ENCODE measurements around the gene PPP1R3E.
"Not testable (repeated sequence)": the region's sequence is repeated elsewhere in the genome, so short reads cannot be mapped to it uniquely, and the experiment has no call there.

The PPP1R3E gene

GRCh38 chr14:23296012-23296777 is 6.5 kb downstream of the PPP1R3E start:
- H3K9me3 Mint-ChIP-seq: no peaks in the 10 kb centered on the region
- DNase-seq (no peak), ATAC-seq (replicated peaks) (no peak)
- peak overlapping the region; percentile 62 for H3K27ac Mint-ChIP-seq
- peaks cover 10 to 26% of the 10 kb centered on the region in 2 donors for H3K36me3 Mint-ChIP-seq
- H3K27me3 Mint-ChIP-seq: no peaks in the 10 kb centered on the region
- H3K4me3 Mint-ChIP-seq: no peak overlapping the region
- peaks cover 16 to 34% of the 10 kb centered on the region in 2 donors for H3K4me1 Mint-ChIP-seq

GRCh38 chr14:23294734-23295561 is 7.7 kb downstream of the PPP1R3E start:
- Mint-ChIP-seq H3K36me3 (peaks cover 10 to 26% of the 10 kb centered on the region in 2 donors), H3K4me1 (peaks cover 15 to 22% of the 10 kb centered on the region in 2 donors), H3K27ac (peak overlapping the region; percentile 31), H3K4me3 (peak overlapping the region; percentile 46 to 67), H3K27me3 (no peaks in the 10 kb centered on the region), H3K9me3 (no peaks in the 10 kb centered on the region)
- peak; percentile 28 for DNase-seq
- peak; percentile 92 for ATAC-seq (replicated peaks)

DNA sequence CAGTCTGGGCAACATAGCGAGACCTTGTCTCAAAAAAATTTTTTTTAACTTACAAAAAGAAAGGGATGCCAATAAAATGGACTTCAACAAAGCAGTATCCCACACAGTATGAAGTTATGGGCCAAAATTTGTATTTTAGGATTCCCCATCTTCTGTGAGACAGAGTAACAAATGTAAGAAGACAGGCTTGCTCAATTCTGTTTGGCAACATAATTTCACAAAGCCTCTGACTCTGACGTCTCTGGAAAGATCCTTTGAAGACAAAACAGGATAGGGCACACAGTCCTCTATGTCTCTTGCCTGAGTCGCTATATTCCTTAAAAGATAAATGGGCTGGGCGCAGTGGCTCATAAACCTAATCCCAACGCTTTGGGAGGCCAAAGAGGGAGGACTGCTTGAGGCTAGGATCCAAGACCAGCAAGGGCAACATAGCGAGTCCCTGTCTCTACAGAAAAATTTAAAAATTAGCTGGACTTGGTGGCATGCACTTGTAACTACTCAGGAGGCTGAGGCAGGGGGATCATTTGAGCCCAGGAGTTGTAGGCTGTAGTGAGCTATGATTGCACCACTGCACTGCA is 15.7 kb downstream of the PPP1R3E start:
- Mint-ChIP-seq H3K27ac (peak overlapping the region; percentile 96), H3K36me3 (peaks cover 0 to 3% of the 10 kb centered on the region in 2 donors), H3K4me1 (peaks cover 3 to 20% of the 10 kb centered on the region in 2 donors), H3K9me3 (no peaks in the 10 kb centered on the region), H3K27me3 (no peaks in the 10 kb centered on the region), H3K4me3 (peak overlapping the region; percentile 93 to 97)
- ATAC-seq (replicated peaks) (no peak), DNase-seq (no peak)

- Mint-ChIP-seq H3K27ac (peak within 1 kb of the TSS; percentile 96), H3K9me3 (no peaks in the 10 kb centered on the region)
These were observed 16.4 kb downstream of the PPP1R3E start, which contains the start of gene HOMEZ for GRCh38 chr14:23286020-23286901. Gene HOMEZ, minus strand, starts transcription at chr14:23286132. Its CDS starts 180 bp downstream, at chr14:23285952.

DNA sequence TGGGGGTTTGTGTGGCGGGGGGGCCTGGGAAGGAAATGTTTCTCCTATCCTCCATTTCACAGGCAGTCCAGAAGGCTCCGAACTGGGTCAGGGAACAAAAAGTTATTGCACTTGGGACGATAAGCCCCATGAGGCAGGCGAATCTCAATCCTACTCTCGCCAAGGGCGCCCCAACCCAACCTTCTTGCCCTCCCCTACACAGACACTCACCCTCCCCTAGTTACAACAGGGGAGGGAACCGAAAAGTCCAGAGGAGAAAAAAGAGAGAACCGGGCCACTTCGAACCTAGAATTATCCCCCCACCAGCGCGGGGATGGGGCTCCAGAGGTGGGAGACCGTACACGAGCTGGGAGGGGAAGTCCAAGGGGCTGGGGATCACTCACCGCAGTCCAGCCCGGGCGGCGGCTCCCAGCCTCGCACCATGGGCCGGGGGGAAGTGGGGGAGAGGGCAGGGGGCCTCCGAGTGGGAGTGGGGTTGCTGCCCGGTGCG is 17.1 kb downstream of the PPP1R3E start:
- Mint-ChIP-seq H3K27ac (peak overlapping the region; percentile 96), H3K4me3 (peak overlapping the region; percentile 93 to 97), H3K4me1 (peaks cover 3 to 20% of the 10 kb centered on the region in 2 donors), H3K36me3 (peaks cover 0 to 3% of the 10 kb centered on the region in 2 donors), H3K27me3 (no peaks in the 10 kb centered on the region), H3K9me3 (no peaks in the 10 kb centered on the region)
- peak; percentile 44 to 46 for ATAC-seq (replicated peaks)
- no peak for DNase-seq

More at GRCh38 chr14:23286020-23286901, 16.4 kb downstream of the PPP1R3E start, which contains the start of gene HOMEZ:
- H3K4me3 Mint-ChIP-seq: peak within 1 kb of the TSS; percentile 93 to 97
- DNase-seq: peak; percentile 98
- H3K4me1 Mint-ChIP-seq: peaks cover 3 to 20% of the 10 kb centered on the region in 2 donors
- peak; percentile 97 to 99 for ATAC-seq (replicated peaks)
- no peaks in the 10 kb centered on the region for H3K27me3 Mint-ChIP-seq
- H3K36me3 Mint-ChIP-seq: peaks cover 0 to 3% of the 10 kb centered on the region in 2 donors

DNA sequence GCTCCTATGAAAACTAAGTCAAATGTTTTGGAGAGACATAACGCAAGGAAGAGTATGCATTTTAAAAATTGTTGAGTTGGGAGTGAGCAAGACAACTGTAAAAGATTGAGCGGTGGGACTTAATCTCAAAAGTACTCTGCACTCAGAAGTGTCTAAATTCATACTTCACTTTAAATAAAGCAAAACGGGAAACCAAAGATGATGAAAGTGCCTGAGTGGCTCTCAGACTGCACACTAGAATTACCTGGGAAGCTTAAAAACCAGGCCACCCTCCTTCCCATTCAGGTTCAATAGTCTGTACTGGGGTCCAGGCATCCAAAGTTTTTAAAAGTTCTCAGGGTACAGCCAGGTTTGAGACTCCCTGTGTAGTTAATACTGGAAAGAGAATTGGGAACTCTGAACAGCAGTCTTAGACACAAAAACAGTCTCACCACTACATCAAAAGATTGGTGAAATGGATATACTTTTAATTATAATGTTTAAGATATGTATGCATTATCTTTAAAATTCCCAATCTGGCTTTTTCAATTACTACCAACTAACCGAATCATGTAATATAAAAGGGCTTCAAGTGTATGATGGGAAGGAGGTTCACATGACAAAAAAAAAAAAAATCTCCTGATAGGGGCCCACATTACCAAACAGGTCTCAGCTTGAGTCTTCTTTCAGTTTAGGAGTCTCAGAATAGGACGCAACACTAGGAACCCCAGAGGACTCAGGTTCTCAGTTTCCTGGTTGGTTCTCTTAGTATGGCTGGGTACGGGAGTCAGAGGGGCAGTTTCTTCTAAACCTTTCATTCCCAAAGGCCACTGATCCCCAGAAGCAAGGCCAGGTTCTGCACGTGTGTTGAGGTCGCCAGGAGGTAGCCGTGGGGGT is 17.8 kb downstream of the PPP1R3E start:
- no peak for DNase-seq
- Mint-ChIP-seq H3K36me3 (peaks cover 0 to 3% of the 10 kb centered on the region in 2 donors), H3K9me3 (no peaks in the 10 kb centered on the region)

DNA sequence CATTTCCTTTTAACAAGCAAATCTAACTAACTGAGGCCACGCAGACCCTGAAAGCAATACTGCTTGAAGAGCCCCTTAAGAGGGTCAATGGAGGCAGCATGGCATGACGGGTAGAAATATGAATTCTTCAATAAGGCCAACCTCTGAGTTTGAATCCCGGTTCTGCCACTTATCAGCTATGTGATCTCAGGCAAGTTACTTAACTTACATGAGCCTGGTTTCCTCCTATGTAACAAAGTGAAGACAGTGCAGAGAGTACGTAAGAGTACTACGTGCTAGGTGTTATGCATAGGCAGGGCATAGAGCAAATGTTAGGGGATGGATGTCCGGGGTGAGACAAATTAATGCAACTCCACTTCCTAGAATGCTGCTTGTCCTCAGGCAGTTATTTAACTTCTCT is 21.4 kb downstream of the PPP1R3E start:
- H3K27me3 Mint-ChIP-seq: no peaks in the 10 kb centered on the region
- peaks cover 5 to 14% of the 10 kb centered on the region in 2 donors for H3K4me1 Mint-ChIP-seq
- peaks cover 11% of the 10 kb centered on the region in 2 donors for H3K36me3 Mint-ChIP-seq
- no peaks in the 10 kb centered on the region for H3K9me3 Mint-ChIP-seq
- DNase-seq (no peak), ATAC-seq (replicated peaks) (no peak)
- H3K4me3 Mint-ChIP-seq: no peak overlapping the region
- no peak overlapping the region for H3K27ac Mint-ChIP-seq

More for the DNA sequence above, 17.8 kb downstream of the PPP1R3E start:
- H3K27me3 Mint-ChIP-seq: no peaks in the 10 kb centered on the region
- ATAC-seq (replicated peaks): no peak
- peak overlapping the region; percentile 96 for H3K27ac Mint-ChIP-seq
- peaks cover 3 to 20% of the 10 kb centered on the region in 2 donors for H3K4me1 Mint-ChIP-seq
- H3K4me3 Mint-ChIP-seq: peak overlapping the region; percentile 93 to 97

- H3K9me3 Mint-ChIP-seq; ATAC-seq (replicated peaks); H3K4me3 Mint-ChIP-seq; H3K27me3 Mint-ChIP-seq; DNase-seq: not testable (repeated sequence)
- Mint-ChIP-seq H3K4me1 (peaks cover 10 to 18% of the 10 kb centered on the region in 2 donors), H3K36me3 (peaks cover 20 to 27% of the 10 kb centered on the region in 2 donors), H3K27ac (peak overlapping the region; percentile 17)
These were observed 24.7 kb downstream of the PPP1R3E start for GRCh38 chr14:23277928-23278327.

GRCh38 chr14:23277189-23277588 is 25.5 kb downstream of the PPP1R3E start:
- Mint-ChIP-seq H3K9me3 (peaks cover 0 to 1% of the 10 kb centered on the region in 2 donors), H3K4me1 (peaks cover 10 to 18% of the 10 kb centered on the region in 2 donors), H3K4me3 (no peak overlapping the region), H3K27me3 (no peaks in the 10 kb centered on the region), H3K27ac (no peak overlapping the region), H3K36me3 (peaks cover 17 to 27% of the 10 kb centered on the region in 2 donors)
- DNase-seq (no peak), ATAC-seq (replicated peaks) (no peak)

DNA sequence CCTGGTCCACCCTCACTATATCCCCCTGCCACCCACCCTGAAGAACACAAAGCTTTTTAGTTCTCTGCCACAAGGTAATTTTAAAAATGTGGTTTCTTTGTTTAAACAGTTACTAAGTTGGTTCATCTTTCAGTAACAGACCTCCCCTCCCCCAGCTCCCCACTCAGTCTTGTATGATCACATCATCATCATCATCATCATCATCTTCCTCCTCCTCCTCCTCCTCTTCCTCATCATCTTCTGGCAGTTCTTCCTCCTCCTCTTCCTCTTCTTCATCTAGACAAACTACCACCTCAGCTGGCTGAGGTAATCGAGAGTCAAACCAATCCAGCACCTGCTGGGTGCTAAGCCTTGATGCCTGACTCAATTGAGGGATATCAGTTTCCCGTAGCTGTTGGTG is 27.2 kb downstream of the PPP1R3E start:
- DNase-seq: no peak

DNA sequence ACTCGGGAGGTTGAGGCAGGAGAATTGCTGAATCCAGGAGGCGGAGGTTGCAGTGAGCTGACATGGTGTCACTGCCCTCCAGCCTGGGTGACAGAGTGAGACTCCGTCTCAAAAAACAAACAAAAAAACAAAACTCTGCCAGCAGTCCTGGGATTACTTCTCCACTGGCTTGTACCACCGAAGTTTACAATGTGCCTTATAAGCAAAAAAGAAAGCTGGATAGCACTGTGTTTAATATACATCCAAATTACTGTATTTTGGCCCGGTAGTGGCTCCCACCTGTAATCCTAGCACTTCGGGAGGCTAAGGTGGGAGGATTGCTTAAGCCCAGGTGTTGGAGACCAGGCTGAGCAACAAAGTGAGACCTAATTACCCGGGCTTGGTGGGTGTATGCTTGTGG is 33.5 kb downstream of the PPP1R3E start:
- Mint-ChIP-seq H3K4me1 (no peaks in the 10 kb centered on the region), H3K9me3 (no peaks in the 10 kb centered on the region), H3K36me3 (no peaks in the 10 kb centered on the region), H3K27ac (no peak overlapping the region), H3K27me3 (peaks cover 8 to 33% of the 10 kb centered on the region in 2 donors), H3K4me3 (no peak overlapping the region)
- ATAC-seq (replicated peaks): no peak
- DNase-seq: no peak

More for the DNA sequence above, 27.2 kb downstream of the PPP1R3E start:
- no peak overlapping the region for H3K4me3 Mint-ChIP-seq
- no peak for ATAC-seq (replicated peaks)
- peaks cover 0 to 1% of the 10 kb centered on the region in 2 donors for H3K9me3 Mint-ChIP-seq
- no peaks in the 10 kb centered on the region for H3K27me3 Mint-ChIP-seq
- peaks cover 17 to 27% of the 10 kb centered on the region in 2 donors for H3K36me3 Mint-ChIP-seq
- H3K27ac Mint-ChIP-seq: no peak overlapping the region
- peaks cover 10 to 18% of the 10 kb centered on the region in 2 donors for H3K4me1 Mint-ChIP-seq

GRCh38 chr14:23260849-23261248 is 41.8 kb downstream of the PPP1R3E start:
- not testable (repeated sequence) for H3K36me3 Mint-ChIP-seq; ATAC-seq (replicated peaks); H3K4me3 Mint-ChIP-seq; H3K27ac Mint-ChIP-seq; H3K9me3 Mint-ChIP-seq; DNase-seq; H3K4me1 Mint-ChIP-seq
- peaks cover 26 to 62% of the 10 kb centered on the region in 2 donors for H3K27me3 Mint-ChIP-seq

Data from stimulated activated naive B cell treated with anti-CD40 and anti-IgM and Interleukin-4, amounts not matched to agents 10 μg/mL and 1 μg/mL and 100 μg/mL, for 72 hours (primary cell).